WERI-Rb-1 (cell line): ENCODE data around the gene HCFC1.

Experiments
- DNase-seq: peaks from one replicate; pipeline ENCODE4 v3.0.0-alpha.2; 2020
- H3K27ac ChIP-seq: fragments of 250-450 bp; sonication (Bioruptor Pico); 2 replicates; pipeline ENCODE4 v1.5.1; 2020; ENCODE audit warnings: mild to moderate bottlenecking, moderate library complexity
- H3K27me3 ChIP-seq: fragments of 250-450 bp; sonication (Bioruptor Pico); 2 replicates; pipeline ENCODE4 v1.5.1; 2021; ENCODE audit warnings: mild to moderate bottlenecking, low read depth, moderate library complexity; ENCODE audit not compliant: insufficient read depth, severe bottlenecking
- H3K36me3 ChIP-seq: fragments of 250-450 bp; sonication (Bioruptor Pico); 2 replicates; pipeline ENCODE4 v1.5.1; 2020; ENCODE audit warnings: mild to moderate bottlenecking, moderate library complexity
- H3K4me3 ChIP-seq: 2 replicates; pipeline ENCODE4 v1.5.1; 2011; ENCODE audit warnings: low read depth, mild to moderate bottlenecking, control low read depth, low read length
- H3K9me3 ChIP-seq: fragments of 250-450 bp; sonication (Bioruptor Pico); 2 replicates; pipeline ENCODE4 v1.5.1; 2021; ENCODE audit warnings: mild to moderate bottlenecking, moderate library complexity; ENCODE audit not compliant: severe bottlenecking
- CTCF ChIP-seq: IDR thresholded peaks from 2 replicates; pipeline ENCODE4 v1.5.1; 2011; ENCODE audit warnings: low read depth, mild to moderate bottlenecking, control low read depth, inconsistent platforms, low read length

HCFC1 gene

GRCh38 chrX:153969125-153969903 is 2.3 kb downstream of the HCFC1 start:
- peak; percentile 49 for DNase-seq
- H3K36me3 ChIP-seq, result peaks cover 63% of the 10 kb centered on the region
- 0 out of 2 replicates have a peak, but pooled peaks have one; percentile 5 for TF ChIP-seq CTCF
- H3K4me3 ChIP-seq, result peak overlapping the region; percentile 92
- H3K27ac ChIP-seq, result peak overlapping the region; percentile 64
- H3K9me3 ChIP-seq, result peaks cover 4% of the 10 kb centered on the region
- peaks cover 16% of the 10 kb centered on the region for H3K27me3 ChIP-seq

- peak; percentile 79 for DNase-seq
- H3K4me3 ChIP-seq, result peak overlapping the region; percentile 92
- H3K27ac ChIP-seq, result peak overlapping the region; percentile 64
- peaks cover 16% of the 10 kb centered on the region for H3K27me3 ChIP-seq
- H3K36me3 ChIP-seq, result peaks cover 68% of the 10 kb centered on the region
- TF ChIP-seq CTCF, result peak; percentile 62
- H3K9me3 ChIP-seq, result peaks cover 4% of the 10 kb centered on the region
Observed at GRCh38 chrX:153968754-153969124, 2.9 kb downstream of the HCFC1 start.

GRCh38 chrX:153968255-153968654 is 3.4 kb downstream of the HCFC1 start:
- no peak for DNase-seq
- peak overlapping the region; percentile 64 for H3K27ac ChIP-seq
- TF ChIP-seq CTCF, result no peak
- peak overlapping the region; percentile 92; the same call in 1 of the 2 replicates for H3K4me3 ChIP-seq
- peaks cover 4% of the 10 kb centered on the region for H3K9me3 ChIP-seq
- peaks cover 16% of the 10 kb centered on the region for H3K27me3 ChIP-seq
- H3K36me3 ChIP-seq, result peaks cover 73% of the 10 kb centered on the region

- Histone ChIP-seq H3K9me3 (peaks cover 4% of the 10 kb centered on the region), H3K36me3 (peaks cover 79% of the 10 kb centered on the region), H3K27ac (peak overlapping the region; percentile 64), H3K27me3 (peaks cover 18% of the 10 kb centered on the region), H3K4me3 (no peak overlapping the region)
- DNase-seq, result no peak
- no peak for TF ChIP-seq CTCF
Observed at GRCh38 chrX:153967536-153968224, 3.9 kb downstream of the HCFC1 start.

GRCh38 chrX:153966841-153967535 is 4.6 kb downstream of the HCFC1 start:
- no peak for DNase-seq
- H3K4me3 ChIP-seq, result no peak overlapping the region

More at GRCh38 chrX:153966841-153967535, 4.6 kb downstream of the HCFC1 start:
- peaks cover 4% of the 10 kb centered on the region for H3K9me3 ChIP-seq
- no peak for TF ChIP-seq CTCF
- peaks cover 20% of the 10 kb centered on the region for H3K27me3 ChIP-seq
- no peak overlapping the region for H3K27ac ChIP-seq
- H3K36me3 ChIP-seq, result peaks cover 86% of the 10 kb centered on the region
